NCI-H748 (cell line): ENCODE results near the gene DUS2.

Experiments used
- DNase-seq: peaks from one replicate; lab custom pipeline; 2025; ENCODE audit not compliant: unreplicated experiment; lab: John Stamatoyannopoulos, UW

The DUS2 gene

GRCh38 chr16:68074850-68075555, 51.9 kb downstream of the DUS2 start:
- DNase-seq, result no peak

DNA sequence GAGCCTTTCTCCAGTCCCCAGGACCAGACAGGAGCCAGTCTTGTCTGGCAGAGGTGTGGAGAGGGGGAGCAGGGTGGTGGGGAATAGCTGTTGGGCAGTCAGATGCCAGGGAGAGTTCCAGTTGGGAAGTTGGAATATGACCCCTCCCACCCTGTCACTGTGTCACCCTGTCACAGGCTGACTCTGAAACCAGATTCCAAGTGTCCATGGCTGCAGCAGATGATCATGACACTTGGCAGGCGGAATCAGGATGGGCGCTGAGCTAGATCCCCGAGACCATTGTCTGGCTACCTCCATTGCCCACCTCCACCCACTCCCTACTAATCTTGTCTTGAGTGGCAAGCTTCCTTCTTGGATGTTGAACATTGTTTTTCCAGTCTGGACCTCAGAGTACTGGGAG, 52.9 kb downstream of the DUS2 start:
- DNase-seq, result no peak

- no peak for DNase-seq
Measured at GRCh38 chr16:68076560-68076959, 53.5 kb downstream of the DUS2 start.

DNA sequence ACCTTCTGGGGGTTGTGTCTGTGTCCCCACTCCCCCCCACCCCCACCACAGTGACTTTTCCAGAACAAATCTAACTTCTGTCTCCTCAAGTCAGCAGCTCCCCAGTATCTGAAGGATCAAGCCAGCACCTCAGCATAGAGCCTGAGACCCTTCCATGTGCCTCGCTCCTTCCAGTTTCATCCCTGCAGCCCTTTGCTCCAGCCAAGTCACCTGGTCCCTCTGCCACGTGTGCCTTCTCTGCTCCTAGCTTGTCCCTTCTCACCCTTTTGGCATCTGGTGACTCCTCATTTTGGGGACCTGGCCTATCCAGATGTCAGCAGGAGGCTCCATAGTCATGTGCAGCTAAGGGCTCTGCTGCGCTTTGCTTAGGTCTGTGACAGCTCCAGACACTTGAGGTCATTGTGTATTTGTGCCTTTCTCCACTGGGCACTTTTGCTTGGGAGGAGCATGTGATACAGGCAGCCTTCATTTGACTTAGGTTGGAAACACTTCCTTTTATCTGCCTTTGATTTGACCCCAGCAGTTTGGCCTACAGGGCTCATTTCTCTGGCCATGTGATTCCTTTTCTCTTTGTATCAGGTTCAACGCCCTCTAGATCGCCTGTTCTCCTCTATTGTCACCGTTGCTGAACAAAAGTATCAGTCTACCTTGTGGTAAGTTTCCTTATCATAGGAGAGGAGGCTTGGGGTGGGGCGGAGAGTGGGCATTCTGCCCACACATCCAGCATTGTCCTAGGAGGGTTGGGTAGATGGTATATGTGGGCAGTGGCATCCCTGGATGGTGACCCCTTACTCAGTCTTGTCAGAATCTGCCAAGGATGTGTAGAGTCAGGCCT, 55.0 kb downstream of the DUS2 start:
- no peak for DNase-seq

GRCh38 chr16:68078701-68079375, 55.8 kb downstream of the DUS2 start:
- DNase-seq, result no peak

DNA sequence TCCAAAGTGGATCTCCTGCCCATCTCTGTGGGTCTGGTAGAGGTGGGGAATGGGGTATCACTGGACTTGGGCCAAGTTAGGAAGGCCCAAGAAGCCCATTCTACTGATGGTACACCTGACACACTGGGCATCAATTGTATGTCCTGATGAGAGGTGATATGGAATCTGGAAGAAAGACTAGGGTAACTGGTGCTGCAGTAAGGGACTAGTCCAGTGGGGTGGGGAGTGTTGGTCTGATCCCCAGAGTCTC, 56.2 kb downstream of the DUS2 start:
- DNase-seq, result no peak

DNA sequence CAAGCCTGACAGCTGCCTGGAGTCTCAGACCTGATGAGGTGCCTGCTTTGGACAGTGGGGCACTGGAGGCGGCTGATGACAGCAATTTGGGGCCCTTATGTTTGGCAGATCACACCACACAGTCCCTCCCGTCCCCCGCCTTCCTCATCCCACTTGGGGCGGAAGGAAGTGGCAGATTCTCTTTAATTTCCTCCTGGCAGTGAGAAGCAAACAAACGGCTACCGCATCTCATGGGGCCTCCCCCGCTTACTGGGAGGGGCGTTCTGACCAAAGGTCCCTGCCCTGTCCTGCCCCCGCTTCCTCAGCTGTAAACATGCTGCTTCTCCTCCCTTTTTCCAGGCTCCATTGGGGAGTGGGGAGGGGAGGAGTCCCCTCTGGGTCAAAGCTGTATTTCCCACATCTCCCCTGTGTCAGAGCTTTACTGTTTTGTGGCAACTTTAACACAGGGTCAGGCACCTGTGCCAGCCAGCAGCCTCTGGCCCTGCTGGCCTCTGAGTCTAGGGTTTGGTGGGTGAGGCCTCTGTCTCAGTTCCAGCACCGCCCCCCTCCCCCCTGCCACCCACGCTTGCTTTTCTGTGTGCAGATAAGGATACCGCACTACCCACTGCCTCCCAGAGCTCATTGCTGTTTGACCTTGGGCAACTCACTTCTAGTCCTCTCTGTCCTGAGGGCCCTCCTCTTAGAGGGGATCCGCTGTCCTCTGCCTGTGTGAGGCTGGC, 56.7 kb downstream of the DUS2 start:
- DNase-seq, result no peak

GRCh38 chr16:68081861-68082628, 59.0 kb downstream of the DUS2 start:
- DNase-seq, result no peak

DNA sequence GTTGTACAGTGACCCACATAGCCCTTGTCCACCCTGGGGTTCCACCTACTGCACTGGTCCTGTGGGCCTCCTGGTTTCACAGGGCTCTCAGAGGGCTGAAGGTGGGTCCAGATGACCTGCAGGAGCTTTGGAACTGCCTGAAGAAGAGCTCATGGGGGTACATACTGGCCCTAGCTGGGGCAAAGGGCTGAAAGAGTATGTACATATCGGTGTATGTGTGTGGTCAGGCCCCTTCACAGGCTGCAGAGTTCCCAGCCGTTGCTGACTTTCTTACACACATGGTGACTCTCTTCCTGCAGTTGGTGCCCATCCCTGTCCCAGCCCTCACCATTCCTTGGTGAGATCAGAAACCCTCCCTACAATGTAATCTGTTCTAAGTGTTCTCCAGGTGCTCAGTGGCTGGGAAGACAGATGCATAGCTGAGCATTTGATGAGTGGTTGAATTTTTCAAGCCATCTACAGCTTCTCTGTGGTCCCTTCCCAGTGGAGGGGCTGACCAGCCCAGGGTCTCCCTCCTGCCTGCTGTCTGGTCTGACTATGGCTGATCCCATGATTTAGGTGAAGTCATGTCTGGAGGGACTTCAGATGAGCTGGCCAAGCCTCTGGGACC, 59.6 kb downstream of the DUS2 start:
- DNase-seq, result no peak

DNA sequence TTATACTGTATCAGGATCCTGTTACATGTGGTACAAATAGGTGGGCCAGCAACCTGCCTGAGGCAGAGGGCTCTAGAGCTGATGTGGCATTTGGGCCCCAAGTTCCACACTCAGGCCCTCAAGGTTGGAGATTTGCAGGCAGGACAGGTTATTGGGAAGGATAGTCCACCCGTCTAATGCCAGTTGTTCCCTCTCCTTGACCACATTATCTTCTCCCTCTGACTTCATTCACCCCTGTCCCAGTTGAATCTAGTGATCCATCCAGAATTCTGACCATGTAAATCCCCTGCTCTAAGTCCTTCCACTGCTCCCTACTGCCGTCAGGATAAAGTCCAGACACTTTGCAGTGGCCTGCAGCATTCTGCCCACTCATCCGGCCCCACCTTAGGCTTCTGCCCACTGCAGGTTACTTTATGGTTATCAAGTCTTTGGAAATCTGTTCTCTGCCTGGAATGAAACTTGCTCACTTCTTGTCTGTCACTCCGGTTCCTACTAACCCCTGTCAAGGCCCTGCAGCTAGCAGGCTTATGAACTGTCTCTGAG, 60.2 kb downstream of the DUS2 start:
- no peak for DNase-seq

DNA sequence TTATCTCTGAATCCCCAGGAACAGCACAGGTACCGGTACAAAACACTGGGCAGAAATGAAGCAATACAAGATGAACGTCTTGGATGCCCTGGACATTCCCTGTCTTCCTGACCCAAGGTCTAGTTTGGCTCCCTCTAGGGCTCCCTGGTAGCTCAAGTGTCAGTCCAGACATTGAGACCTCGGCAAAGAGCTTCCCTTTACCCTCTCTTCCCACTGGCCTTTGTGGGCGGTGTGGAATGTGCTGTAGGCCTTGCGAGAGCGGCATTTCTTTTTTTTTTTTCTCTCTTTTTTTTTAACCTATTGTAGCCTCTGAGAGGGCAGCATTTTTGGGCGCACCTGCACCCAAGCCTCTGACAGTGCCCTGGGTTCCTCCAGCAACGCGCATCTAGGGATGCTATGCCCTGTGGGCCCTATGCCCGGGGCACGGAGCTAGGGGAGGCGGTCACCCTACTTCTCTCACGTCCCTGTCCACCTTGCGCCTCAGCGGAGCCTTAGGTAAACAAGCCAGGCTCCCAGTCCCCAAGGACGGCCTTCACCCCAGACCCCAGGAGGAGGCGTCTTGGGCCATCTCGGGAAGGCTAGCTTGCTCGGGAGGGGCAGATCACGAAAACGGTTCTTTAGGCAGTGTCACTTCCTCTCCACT, 60.9 kb downstream of the DUS2 start:
- no peak for DNase-seq

DNA sequence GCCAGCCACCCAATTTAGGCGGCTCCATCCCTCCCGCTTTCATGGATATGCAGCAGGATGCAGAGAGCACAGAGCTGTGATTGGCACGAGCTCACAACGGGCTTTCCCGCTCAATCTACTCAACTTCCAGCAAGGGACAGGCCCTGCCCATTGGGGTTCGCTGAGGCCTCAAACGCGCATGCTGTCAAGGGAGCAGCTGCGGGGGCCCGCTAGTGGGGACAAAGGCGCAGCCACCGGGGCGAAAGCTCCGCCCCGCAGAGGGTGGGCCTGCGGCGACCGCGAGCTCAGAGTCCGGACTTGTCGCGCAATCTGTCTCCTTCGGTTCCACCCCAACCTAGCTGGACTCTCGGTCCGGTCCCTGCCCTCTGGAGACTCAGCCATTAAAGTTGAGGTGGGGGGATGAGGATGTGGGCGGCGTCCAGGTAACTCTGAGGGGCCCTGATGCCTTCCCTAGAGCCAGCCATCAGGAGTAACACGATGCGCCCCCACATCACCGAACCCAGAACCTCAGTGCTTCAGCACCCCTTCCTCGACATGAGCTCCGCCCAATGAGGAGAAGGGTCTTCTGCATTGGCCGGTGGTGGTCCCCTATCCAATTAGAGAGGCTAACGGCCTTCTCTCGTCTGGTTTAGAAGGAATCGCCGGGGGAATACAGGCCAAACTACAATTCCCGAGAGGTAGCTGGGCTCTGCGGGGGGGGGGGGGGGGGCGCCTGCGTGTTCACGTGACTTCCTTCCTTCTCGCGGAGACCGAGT, 61.6 kb downstream of the DUS2 start:
- peak; percentile 91 for DNase-seq

- peak; percentile 95 for DNase-seq
Measured at GRCh38 chr16:68085259-68086071, 62.4 kb downstream of the DUS2 start, which contains the start of gene NFATC3. Gene NFATC3, plus strand, starts transcription at chr16:68085370. Its CDS starts 312 bp downstream, at chr16:68085682.

DNA sequence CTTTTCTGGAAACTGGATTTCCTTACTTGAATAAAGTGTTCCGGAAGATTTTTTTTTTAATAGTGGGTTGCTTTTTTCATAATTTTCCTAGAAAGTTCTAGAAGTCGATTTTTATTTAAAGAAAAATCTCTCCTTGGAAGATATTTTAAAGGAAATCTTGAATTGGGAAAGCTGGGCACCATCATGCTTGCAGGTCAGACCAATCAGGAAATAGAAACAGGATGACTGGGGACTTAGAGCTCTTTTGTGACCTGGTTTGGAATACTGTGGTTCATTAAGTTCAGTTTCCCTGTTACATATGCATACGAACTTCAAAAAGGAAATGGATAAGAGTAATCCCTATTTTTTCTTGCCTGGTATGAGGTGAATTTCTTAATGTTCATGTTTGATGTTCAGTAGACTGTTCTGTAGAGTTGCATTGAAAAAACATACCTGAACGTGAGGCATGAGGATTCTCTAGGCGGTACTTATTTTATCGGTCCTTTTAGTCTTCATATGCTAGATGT, 63.3 kb downstream of the DUS2 start:
- peak; percentile 6 for DNase-seq

DNA sequence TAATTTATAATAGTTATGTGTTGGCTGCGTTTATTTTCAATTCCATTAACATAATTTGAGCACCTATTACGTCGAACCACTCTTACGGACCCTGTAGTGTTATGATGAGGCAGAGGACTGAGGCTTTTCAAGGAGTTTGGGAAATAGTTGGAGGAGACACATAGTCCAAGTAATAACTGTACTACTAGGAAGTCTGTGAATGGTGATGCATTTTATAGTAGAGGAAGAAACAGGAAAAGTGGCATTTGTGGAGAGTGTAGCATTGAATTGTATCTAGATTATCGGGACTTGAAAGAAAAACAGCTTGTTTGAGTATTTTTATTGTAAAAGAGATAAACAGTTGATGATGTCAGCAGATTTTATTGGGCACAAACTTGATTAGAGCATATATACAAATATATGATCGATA, 63.8 kb downstream of the DUS2 start:
- no peak for DNase-seq

GRCh38 chr16:68087688-68088087, 64.6 kb downstream of the DUS2 start:
- DNase-seq, result no peak

DNA sequence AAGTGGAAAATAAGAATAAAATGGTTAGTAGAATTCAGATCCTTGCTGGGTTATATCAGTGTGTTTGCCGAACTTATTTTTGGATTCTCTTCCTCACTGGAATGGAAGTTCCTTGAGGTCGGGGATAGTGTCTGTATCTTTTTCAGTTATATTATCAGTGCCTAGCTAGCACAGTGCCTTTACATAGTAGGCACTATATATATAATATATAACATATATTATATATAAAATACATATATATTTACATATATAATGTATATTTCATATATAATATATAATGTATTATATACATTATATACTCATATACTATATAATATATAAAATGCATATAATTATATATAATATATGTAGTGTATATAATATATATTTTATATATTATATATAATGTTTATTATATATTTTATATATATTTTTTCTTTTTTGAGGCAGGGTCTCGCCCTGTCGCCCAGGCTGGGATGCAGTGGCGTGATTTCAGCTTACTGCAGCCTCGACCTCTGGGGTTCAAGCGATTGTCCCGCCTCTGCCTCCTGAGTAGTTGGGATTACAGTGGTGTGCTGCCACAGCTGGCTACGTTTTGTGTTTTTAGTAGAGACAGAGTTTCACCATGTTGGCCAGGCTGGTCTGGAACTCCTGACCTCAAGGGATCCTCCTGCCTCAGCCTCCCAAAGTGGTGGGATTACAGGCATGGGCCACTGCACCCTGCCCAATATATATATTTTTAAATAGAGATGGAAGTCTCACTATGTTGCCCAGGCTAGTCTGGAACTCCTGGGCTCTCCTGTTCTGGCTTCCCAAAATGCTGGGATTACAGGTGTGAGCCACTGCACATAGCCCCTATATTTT, 65.3 kb downstream of the DUS2 start:
- DNase-seq, result no peak
